NCI-H510A (cell line): Measurements from ENCODE around the gene RNF151.
"Not testable (repeated sequence)": the region's sequence is repeated elsewhere in the genome, so short reads cannot be mapped to it uniquely, and the experiment has no call there.

Experiments used
- DNase-seq: peaks from one replicate; lab custom pipeline; 2025; lab: John Stamatoyannopoulos, UW

Gene RNF151

DNA sequence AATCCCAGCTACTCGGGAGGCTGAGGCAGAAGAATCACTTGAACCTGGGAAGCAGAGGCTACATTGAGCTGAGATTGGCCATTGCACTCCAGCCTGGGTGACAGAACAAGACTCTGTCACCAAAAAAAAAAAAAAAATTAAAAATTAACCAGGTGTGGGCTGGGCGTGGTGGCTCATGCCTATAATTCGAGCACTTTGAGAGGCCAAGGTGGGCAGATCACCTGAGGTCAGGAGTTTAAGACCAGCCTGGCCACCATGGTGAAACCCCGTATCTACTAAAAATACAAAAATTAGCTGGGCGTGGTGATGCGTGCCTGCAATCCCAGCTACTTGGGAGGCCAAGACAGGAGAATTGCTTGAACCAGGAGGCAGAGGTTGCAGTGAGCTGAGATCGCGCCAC, 26.8 kb upstream of the RNF151 start:
- not testable (repeated sequence) for DNase-seq

DNA sequence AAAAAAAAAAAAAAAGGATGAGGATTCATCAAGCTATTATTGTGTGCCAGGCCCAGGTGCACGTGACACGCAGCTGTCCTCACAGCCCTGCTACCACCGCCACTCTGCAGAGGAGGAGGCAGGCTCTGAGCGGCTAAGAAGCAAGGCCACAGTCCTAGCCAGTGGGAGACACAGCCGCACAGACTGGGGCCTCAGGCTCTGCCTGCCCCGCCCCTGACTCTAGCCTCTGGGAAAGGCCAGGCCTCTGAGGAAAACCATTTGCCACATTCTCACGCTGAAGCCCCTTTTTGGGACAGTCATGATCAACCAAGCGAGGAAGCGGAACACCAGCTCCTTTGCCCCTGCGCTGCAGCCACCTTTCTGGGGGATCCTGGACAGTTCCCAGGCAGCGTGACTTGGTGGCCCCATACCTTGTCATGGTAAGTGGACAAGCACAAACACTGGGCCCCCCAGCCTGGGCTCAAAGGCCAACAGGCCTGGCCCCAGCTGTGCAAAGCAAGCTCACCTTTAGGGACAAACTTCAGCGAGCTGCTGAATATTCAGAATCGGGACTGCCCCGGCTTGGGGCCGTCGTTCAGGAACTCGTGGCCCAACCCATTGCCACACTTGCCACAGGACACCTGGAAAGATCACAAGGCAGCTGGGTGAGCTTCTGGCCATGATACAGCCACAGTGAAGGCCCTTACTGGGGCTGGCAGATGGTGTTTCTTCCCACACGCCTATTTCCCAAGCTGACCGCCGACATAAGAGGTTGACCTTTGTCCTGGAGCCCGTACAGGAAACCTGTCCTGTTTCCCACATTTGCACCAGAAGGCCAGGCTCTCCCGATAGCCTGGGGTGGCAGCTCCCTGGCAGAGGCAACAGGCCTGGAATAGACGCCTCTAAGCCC, 26.1 kb upstream of the RNF151 start:
- DNase-seq: no peak

DNA sequence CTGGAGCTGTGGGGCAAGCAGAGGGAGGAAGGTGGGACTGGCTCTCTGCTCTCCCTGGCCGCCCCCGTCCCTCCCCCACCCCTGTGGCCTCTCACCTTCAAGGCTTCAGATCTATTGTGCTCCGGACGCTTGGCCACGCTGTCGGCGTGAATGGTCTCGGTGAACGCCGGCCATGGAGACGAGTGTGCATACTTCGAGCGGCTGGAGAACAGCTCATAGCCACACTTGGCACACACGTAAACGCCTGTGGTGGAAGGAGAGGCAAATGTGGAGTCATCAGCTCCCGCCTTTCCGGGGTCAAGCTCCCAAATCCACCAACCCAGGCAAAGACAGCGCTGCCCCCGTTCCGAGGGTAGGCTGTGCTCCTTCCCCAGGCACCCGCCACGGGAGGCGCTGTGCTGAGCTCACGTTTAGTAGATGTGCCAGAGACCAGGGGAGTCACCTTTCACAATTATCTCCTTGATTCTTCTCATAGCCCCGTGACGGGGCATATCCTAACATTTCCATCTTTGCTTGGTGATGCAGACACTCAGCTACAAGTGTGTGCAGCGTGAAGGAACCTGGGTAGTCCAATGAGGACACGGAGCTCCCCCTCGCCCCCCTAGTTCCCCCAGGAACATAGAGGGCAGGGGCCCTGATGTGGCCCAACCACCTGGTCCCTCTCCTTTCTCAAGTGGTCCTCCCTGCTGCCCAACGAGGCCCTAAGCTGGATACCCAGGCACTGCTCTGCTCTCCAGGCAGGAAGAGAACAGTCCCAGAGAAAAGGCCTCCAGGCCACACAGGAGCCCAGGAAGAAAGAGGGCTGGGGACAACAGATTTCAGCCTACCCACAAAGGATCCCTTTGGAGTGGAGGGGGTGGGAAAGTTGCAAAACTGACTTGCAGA, 25.3 kb upstream of the RNF151 start:
- DNase-seq: no peak

DNA sequence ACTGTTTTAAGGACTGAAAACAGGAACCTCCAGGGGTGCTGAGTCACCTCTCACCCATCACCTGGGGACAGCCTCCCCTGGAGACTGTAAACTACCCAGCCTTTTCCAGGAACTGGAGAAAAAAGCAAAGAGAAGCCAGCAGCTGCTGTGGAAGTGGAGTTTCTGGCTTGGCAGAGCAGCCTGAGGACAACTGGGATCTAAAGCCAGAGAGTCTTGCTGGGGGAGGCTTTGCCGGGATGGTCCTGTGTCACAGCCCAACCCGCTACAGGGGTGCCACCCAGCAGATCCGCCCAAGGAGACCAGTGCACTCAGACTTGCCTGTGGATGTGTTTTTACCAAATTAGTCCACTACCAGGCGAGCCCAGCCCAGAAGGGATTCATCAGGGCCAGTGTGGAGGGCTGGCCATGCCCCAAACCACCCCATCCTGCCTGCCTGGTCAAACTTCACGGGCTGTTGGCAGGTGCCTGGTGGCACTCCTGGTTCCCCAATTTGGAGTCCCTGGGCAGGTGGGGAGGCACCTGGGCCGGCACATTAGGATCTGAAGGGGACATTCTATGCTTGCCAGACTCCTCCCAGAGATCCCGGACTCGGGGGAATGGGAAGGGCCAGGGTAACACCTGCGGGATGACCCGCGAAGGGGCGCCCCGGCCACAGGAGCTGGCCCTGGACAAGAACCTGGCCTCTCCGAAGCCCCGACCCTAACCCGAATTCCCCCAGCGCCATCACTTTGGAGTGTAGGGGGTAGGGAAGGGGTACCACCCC, 24.4 kb upstream of the RNF151 start:
- no peak for DNase-seq

DNA sequence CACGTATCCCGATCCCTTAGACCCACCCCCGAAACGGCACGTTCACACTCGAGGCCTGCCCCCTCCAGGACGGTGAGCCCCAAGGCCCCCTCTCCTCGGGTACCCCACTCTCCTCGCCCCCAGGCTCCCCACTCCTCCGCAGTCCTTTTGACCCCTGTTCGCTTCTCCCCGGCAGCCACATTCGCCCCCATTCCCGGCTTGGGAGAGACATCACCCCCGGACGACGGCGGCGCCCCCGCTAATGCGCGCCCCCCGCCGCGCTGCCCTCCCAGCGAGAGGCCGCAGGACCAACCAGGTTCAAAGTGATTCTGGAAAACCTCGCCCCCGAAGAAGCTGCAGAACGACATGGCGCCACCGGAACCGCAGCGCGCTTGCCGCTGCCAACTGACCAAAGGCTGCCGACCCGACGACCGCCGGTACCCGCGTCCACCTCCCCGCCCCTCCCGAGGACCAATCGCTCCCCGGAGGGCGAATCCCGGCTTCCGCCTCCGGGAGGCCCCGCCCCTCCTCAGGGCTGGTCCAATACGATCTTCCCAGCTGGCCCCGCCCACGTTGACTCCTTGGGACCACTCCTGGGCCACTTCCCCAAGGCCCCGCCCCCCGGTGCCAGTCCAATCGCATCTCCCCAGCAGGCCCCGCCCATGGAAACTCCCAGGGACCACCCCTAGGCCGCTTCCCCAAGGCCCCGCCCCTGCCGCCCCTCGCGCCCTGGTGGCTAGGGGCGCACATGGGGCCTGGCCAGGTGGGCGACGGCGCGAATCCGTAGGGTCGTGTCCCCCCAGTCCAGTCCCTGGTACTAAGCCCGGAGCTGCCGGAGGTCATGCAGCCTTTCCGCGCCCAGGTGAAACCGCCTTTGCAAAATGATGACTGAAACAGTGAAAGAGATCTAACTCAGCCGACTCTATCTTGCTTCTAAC, 23.6 kb upstream of the RNF151 start, which contains the start of gene MSRB1:
TSS of gene MSRB1 (minus strand) at position 390 of the 917 bp plus-strand sequence. CDS start at position 347, 43 bp downstream.
- peak; percentile 95 for DNase-seq

DNA sequence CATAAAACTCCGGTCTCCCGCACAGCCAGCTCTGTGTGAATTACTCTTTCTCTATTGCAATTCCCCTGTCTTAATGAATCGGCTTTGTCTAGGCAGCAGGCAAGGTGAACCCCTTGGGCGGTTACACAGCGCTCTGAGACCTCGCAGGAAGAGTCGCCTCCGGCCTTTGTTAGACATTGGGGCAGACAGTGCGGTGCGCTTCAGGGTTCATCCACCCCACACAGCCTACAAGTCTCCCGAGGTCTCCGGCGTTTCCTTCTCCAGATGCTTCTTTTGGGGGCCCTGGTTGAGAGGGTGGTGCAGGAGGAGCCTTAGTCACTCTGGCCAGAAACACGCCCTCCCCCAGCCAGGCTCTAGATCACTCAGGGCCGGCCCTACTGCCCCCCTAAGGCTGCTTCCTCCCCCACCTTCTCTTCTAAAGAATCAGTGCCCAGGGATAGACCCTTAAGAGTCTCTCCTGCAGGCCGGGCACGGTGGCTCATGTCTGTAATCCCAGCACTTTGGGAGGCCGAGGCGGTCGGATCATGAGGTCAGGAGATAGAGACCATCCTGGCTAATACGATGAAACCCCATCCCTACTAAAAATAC, 21.9 kb upstream of the RNF151 start:
- DNase-seq: no peak

DNA sequence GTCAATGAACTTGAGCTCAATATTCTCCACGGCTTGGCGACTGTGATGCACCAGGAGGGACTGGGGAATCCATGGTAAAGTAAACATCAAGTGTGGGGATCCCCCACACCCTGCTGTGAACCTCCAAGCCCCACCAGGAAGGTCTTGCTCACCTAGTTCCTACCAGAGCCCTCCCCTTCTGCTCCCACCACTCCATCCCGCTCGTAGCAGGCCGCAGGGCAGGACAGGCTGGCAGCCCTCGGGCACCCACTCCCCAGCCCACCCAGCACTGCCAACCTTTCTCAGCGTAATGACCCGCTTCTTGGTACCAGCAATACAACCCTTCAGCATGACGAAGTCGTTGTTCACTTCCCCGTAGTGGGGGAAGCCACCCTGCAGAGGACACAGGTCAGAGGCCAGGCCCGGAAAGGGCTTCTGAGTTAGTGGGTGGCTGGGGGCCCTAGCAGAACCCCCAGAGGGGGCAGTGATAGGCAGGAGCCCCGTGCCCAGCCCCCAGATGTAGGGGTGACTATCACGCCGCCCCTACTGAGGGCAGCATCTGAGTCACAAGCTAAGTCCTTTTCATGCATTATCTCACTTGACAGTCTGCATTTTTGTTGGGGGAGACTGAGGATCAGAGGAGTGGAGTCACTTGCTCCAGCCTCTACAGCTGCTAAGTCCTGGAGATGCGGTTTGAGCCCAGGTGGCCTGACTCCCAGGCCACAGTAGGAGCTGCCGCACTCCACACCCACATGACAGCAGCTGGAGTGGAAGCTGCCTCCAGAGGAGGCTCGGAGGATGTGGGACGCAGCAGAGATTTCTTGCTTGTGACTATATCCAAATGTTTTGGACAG, 20.9 kb upstream of the RNF151 start:
- no peak for DNase-seq

DNA sequence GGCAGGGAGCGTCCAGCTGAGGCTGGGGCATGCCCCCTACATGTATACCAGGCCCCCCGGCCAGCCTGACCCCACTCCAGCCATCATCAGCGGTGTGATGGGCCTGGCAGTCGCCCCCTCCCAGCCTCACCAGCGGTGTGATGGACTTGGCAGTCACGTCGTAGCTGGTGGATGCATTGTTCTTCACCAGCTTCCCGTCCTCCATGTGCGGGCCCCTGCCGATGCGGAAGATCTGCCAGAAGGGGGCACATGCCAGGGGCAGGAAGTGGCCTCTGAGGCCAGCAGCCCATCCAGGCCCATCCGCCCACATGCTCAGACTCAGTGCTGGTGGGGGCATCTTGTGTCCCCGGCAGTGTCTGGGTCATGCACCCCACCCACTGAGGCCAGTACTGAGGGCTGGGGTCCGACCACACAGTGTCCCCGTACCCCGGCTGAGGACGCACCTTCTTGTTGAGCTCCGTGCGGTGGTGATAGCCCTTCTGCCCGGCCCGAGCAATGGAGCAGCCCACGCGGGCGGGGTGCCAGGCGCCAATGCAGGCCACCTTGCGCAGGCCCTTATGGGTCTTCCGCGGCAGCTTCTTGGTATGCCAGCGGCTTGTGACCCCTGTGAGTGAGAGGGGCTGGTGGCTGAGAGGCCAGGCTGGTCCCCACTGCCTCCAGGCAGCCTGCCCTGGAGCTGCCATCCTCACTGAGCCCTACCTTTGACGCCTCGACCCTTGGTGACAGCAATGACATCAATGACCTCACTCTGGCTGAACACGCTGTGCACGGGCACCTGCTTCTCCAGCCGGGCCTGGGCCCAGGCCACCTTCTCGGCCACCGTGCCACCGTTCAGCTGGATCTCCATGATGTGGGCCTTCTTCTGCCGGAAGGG, 19.9 kb upstream of the RNF151 start:
- no peak for DNase-seq

DNA sequence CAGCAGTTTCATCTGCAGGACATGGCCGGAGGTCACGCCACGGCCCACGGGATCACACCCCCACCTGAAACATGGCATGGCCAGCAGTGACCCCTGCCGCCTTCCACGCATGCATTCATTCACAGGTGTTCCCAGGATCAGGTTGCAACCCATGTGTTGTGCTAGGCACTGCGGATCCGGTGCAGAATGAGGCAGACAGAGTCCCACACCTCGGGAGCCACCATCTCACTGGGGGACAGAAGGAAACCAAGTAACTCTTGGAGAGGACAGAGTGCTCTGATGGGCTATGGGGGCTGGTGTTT, 19.3 kb upstream of the RNF151 start:
- DNase-seq: no peak

DNA sequence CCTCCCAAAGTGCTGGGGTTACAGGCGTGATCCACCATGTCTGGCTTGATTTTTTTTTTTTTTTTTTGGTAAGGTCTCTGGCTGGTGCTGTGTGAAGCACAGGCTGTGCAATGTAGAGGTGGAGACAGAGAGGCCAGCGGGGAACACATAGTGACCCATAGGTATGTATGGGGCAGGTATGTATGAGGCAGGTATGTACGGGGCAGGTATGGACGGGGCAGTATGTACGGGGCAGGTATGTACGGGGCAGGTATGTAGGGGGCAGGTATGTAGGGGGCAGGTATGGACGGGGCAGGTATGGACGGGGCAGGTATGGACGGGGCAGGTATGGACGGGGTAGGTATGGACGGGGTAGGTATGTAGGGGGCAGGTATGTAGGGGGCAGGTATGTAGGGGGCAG, 17.1 kb upstream of the RNF151 start:
- DNase-seq: no peak

DNA sequence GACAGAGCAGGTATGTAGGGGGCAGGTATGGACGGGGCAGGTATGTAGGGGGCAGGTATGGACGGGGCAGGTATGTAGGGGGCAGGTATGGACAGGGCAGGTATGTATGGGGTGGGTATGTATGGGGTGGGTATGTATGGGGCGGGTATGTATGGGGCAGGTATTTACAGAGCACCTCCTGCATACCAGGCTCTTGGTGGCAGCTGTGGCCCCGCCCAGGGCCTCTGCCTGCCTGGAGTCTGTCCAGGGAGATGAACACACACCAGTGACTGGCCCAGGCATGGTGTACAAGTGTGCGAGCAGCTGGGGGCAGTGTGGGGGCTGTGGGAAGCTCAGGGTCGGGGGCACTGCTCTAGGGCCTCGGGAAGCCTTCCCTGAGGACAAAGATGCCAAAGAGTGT, 16.6 kb upstream of the RNF151 start:
- DNase-seq: no peak

DNA sequence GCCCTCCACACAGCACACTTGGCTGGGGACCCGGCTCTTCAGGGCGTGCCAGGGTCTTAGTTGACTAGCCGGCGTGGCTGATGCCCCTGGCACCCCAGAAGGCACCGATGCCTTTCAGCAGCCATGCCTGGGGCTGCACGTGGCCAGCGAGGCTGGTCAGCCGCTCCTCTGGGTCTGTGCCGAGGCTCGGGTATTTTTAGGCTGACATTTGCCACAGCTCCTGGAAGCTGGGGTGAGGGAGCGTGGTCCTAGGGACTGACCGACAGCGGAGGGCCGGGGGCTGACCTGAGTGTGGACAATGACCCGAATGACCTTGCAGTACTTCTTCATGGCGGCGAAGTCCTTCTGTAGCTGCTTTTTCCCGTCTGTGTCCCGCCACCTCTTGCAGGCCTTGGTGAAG, 16.1 kb upstream of the RNF151 start:
- no peak for DNase-seq

DNA sequence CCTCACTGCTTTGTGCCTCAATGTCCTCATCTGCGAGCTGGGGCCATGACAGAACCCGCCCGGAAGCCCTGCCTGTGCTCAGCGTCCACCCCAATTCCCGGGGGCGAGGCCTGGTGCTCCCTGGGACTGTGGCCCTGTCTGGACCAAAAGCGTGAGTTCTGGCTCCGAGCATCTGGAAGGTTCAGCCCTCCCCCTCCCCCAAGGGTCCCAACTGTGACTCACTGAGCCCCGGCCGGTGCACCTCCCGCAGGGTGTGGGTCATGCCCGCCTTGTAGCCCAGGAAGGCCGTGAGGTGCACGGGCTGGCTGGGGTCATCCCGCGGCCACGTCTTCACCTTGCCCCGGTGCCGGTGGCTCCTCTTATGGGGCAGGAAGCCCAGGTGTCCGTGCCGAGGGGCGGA, 12.9 kb upstream of the RNF151 start:
- no peak for DNase-seq

DNA sequence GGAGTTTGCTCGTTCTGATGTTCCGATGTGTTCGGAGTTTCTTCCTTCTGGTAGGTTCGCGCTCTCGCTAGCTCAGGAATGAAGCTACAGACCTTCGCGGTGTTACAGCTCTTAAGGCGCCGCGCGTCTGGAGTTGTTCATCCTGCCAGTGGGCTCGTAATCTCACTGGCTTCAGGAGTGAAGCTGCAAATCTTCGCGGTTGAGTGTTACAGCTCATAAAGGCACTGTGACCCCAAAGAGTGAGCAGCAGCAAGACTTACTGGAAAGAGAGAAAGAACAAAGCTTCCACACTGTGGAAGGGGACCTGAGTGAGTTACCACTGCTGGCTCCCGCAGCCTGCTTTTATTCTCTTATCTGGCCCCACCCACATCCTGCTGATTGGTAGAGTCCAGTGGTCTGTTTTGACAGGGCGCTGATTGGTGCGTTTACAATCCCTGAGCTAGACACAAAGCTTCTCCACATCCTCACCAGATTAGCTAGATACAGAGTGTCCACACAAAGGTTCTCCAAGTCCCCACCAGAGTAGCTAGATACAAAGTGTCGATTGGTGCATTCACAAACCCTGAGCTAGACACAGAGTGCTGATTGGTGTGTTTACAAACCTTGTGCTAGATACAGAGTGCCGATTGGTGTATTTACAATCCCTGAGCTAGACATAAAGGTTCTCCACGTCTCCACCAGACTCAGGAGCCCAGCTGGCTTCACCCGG, 9.1 kb upstream of the RNF151 start:
- DNase-seq: not testable (repeated sequence)

DNA sequence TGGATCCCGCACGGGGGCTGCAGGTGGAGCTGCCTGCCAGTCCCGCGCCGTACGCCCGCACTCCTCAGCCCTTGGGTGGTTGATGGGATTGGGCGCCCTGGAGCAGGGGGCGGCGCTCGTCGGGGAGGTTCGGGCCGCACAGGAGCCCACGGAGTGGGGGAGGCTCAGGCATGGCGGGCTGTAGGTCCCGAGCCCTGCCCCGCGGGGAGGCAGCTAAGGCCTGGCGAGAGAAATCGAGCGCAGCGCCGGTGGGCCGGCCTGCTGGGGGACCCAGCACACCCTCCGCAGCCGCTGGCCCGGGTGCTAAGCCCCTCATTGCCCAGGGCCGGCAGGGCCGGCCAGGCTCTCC, 8.5 kb upstream of the RNF151 start:
- DNase-seq: not testable (repeated sequence)

DNA sequence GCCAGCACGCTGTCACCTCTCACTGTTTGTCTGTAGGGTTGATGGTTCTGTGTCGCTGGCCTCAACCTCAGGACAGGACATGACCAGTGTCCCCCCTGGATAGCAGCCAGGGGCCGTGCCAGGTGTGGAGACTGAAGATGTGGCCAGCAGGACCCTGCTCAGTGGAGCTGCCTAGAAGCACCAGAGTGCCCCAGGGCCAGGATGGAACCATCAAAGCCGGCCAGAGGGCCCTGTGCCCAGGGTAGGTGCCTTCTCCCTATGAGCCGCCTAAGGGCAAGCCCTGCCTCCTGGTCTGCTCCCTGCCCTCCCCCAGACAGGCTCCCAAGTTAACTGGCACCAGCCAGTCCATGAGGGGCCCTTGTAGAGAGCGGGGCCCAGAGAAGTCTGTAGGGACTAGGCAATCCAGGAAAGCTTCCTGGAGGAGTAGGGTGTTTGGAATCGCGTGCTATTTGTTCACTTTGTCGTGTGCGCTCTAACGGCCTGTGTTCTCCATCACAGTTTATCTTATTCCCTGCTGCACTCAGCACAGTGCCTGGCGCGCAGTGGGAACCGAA, 7.9 kb upstream of the RNF151 start:
- DNase-seq: no peak

DNA sequence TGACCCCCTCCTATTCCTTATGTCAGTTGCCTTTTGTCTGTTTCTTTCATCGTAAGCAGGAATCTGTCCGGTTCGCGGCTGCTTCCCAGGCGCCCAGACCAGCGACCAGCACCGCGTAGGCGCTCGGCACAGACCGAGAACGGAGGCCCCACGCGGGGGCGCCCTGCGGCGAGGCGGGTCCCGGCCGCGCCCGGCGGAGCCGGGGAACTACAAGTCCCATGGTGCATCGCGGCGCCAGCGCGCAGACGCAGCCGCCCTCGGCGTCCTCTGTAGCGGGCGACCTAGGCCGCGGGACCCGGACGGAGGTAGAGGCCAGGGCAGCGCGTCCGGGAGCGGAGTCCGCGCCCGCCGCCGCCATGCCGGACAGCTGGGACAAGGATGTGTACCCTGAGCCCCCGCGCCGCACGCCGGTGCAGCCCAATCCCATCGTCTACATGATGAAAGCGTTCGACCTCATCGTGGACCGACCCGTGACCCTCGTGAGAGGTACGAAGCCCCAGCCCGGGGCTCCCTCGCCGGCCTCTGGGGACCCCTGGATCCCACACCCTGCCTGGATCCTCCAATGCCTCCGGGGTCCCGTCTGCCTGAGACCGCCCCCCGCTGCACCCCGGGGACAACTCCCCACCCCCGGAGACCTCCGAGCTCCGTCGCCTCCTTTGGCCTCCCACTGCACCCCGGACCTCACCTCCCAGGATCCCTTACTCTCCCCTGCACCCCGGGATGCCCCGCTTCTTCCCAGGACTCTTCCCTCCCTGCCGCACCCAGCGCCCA, 7.2 kb upstream of the RNF151 start, which contains the start of gene NDUFB10:
TSS of gene NDUFB10 (plus strand) at position 270 of the 771 bp plus-strand sequence. CDS start at position 357, 87 bp downstream.
- DNase-seq: peak; percentile 56
